ENCODE measurements around the gene RIPOR2. TPM values are rescaled to one million over a fixed set of nuclear protein-coding genes. Genes with fewer than 3 reads are reported as not detected.

The RIPOR2 gene
- total and polyA plus RNA-seq, 2 experiments from 2014 or later: 9.5 to 22.5 TPM

DNA sequence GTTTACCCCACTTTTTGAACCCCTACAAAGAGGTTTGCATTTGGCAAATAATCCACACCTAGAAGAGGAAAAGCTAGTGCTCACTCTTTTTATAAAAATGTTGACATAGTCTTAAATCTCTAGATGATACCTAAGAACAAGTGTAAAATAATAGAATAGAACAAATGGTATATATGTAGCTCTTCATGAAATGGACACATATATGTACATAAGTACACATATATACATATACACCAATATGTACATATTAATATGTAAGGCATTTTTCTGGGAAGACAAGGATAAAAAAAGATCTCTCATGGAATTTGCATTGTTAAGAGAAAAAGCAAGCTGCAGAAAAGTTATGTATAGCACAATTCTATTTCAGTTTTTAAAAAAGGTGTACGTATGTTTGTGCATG, 27.6 kb upstream of the RIPOR2 start:
- H3K79me2 ChIP-seq (replicated peaks; ENCODE audit: insufficient read depth): no peaks in the 10 kb centered on the region
- ATAC-seq (no peak), DNase-seq (ENCODE audit: low spot score) (no peak)
- no peaks in the 10 kb centered on the region for H3K27me3 Mint-ChIP-seq (ENCODE audit: insufficient read depth, low read depth, poor library complexity)
- peak overlapping the region; percentile 74 for H2AFZ ChIP-seq
- H3K9me2 ChIP-seq (ENCODE audit: insufficient read depth): peaks cover 29% of the 10 kb centered on the region
- no peaks in the 10 kb centered on the region; the same call in 2 of the 3 replicates for H3K9me3 Mint-ChIP-seq
- no peaks in the 10 kb centered on the region for H3K4me1 ChIP-seq (ENCODE audit: insufficient read depth)
- no peaks in the 10 kb centered on the region for H3K36me3 ChIP-seq (ENCODE audit: insufficient read depth)
- no peak for TF ChIP-seq EZH2 (IDR thresholded peaks at IDR 0.05; ENCODE audit: low read depth, unreplicated experiment)
- no peaks in the 10 kb centered on the region for H4K20me1 ChIP-seq (replicated peaks; ENCODE audit: insufficient read depth)
- H3K4me3 Mint-ChIP-seq: no peak overlapping the region
- H3K4me3 ChIP-seq: no peak overlapping the region
- H3K27ac ChIP-seq (ENCODE audit: low read depth): no peak overlapping the region
- no peak overlapping the region for H3K27ac Mint-ChIP-seq
- peaks cover 3% of the 10 kb centered on the region; the same call in 1 of the 3 replicates for H3K4me1 Mint-ChIP-seq
- no peaks in the 10 kb centered on the region for H3K36me3 Mint-ChIP-seq (ENCODE audit: low read depth)
- H3K27me3 ChIP-seq (ENCODE audit: insufficient read depth): no peaks in the 10 kb centered on the region
- no peaks in the 10 kb centered on the region for H3F3A ChIP-seq (replicated peaks; ENCODE audit: low read depth)
- H3K4me2 ChIP-seq: no peak overlapping the region

- ATAC-seq: no peak
- no peak overlapping the region for H3K27ac ChIP-seq (ENCODE audit: low read depth)
- no peak overlapping the region for H3K4me3 Mint-ChIP-seq
- H3K27me3 ChIP-seq (ENCODE audit: insufficient read depth): no peaks in the 10 kb centered on the region
- no peaks in the 10 kb centered on the region for H3K79me2 ChIP-seq (replicated peaks; ENCODE audit: insufficient read depth)
- no peaks in the 10 kb centered on the region for H3K36me3 Mint-ChIP-seq (ENCODE audit: low read depth)
- peaks cover 20% of the 10 kb centered on the region for H3K9me2 ChIP-seq (ENCODE audit: insufficient read depth)
- no peak overlapping the region for H3K4me3 ChIP-seq
- no peaks in the 10 kb centered on the region for H4K20me1 ChIP-seq (replicated peaks; ENCODE audit: insufficient read depth)
- H3K4me2 ChIP-seq: no peak overlapping the region
- DNase-seq (ENCODE audit: low spot score): no peak
- no peaks in the 10 kb centered on the region for H3F3A ChIP-seq (replicated peaks; ENCODE audit: low read depth)
- no peaks in the 10 kb centered on the region; the same call in 2 of the 3 replicates for H3K9me3 Mint-ChIP-seq
- no peak overlapping the region for H3K27ac Mint-ChIP-seq
- H2AFZ ChIP-seq: no peak overlapping the region
- peaks cover 5% of the 10 kb centered on the region; the same call in 1 of the 3 replicates for H3K4me1 Mint-ChIP-seq
- H3K27me3 Mint-ChIP-seq (ENCODE audit: insufficient read depth, low read depth, poor library complexity): no peaks in the 10 kb centered on the region
- no peaks in the 10 kb centered on the region for H3K4me1 ChIP-seq (ENCODE audit: insufficient read depth)
- no peaks in the 10 kb centered on the region for H3K36me3 ChIP-seq (ENCODE audit: insufficient read depth)
- TF ChIP-seq NANOG (IDR thresholded peaks at IDR 0.05; ENCODE audit: borderline replicate concordance) (no peak), EZH2phosphoT487 (IDR thresholded peaks at IDR 0.05; ENCODE audit: unreplicated experiment) (no peak), POLR2AphosphoS5 (IDR thresholded peaks at IDR 0.05; ENCODE audit: low read depth) (no peak), EZH2 (IDR thresholded peaks at IDR 0.05; ENCODE audit: low read depth, unreplicated experiment) (no peak), ZNF114 (CRISPR knock-in tag; IDR thresholded peaks at IDR 0.05) (no peak), JUNB (IDR thresholded peaks at IDR 0.05; ENCODE audit: unreplicated experiment) (no peak), CREB1 (CRISPR knock-in tag; IDR thresholded peaks at IDR 0.05; ENCODE audit: low read depth) (no peak), STAT1 (IDR thresholded peaks at IDR 0.05; ENCODE audit: unreplicated experiment) (no peak), ETS1 (IDR thresholded peaks at IDR 0.05) (no peak), REST (IDR thresholded peaks at IDR 0.05; ENCODE audit: unreplicated experiment) (no peak)
- TF ChIP-seq, protein P1, sequence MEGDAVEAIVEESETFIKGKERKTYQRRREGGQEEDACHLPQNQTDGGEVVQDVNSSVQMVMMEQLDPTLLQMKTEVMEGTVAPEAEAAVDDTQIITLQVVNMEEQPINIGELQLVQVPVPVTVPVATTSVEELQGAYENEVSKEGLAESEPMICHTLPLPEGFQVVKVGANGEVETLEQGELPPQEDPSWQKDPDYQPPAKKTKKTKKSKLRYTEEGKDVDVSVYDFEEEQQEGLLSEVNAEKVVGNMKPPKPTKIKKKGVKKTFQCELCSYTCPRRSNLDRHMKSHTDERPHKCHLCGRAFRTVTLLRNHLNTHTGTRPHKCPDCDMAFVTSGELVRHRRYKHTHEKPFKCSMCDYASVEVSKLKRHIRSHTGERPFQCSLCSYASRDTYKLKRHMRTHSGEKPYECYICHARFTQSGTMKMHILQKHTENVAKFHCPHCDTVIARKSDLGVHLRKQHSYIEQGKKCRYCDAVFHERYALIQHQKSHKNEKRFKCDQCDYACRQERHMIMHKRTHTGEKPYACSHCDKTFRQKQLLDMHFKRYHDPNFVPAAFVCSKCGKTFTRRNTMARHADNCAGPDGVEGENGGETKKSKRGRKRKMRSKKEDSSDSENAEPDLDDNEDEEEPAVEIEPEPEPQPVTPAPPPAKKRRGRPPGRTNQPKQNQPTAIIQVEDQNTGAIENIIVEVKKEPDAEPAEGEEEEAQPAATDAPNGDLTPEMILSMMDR (conservative IDR thresholded peaks at IDR 0.05; ENCODE audit: low read depth in 2 of 2): no peak
Observed at GRCh38 chr6:24961852-24962251, 26.1 kb upstream of the RIPOR2 start.

All from GM23338 (cell line).